HG03439 (cell line): Measurements from ENCODE around the gene POLR2A.
A peak's percentile ranks its signal among the peaks of the same experiment; 100 is the strongest.
"Not testable (repeated sequence)": the region's sequence is repeated elsewhere in the genome, so short reads cannot be mapped to it uniquely, and the experiment has no call there.

ENCODE experiments used
- ATAC-seq: cut with Tn5 transposase; IDR thresholded peaks from one replicate; pipeline ENCODE4 v1.9.1; 2021; ENCODE audit warnings: mild to moderate bottlenecking, moderate library complexity; ENCODE audit not compliant: unreplicated experiment

Gene POLR2A

GRCh38 chr17:7478276-7479212 is 5.6 kb upstream of the POLR2A start:
- ATAC-seq: no peak

GRCh38 chr17:7479213-7480088 is 4.7 kb upstream of the POLR2A start, which contains the start of gene ZBTB4:
Gene ZBTB4, minus strand, starts transcription at chr17:7479631. Its CDS starts 12,830 bp downstream, at chr17:7466801.
- ATAC-seq: no peak

- no peak for ATAC-seq
Observed at GRCh38 chr17:7480089-7480384, 4.1 kb upstream of the POLR2A start.

- ATAC-seq: not testable (repeated sequence)
Observed at GRCh38 chr17:7481275-7481674, 2.9 kb upstream of the POLR2A start, which contains the start of gene SLC35G6. Gene SLC35G6, plus strand, starts transcription at chr17:7481446. Its CDS starts 71 bp downstream, at chr17:7481517.

- ATAC-seq: not testable (repeated sequence)
Observed at GRCh38 chr17:7481842-7482741, 2.1 kb upstream of the POLR2A start.

- ATAC-seq: not testable (repeated sequence)
Observed at GRCh38 chr17:7482742-7483088, 1.5 kb upstream of the POLR2A start.

- ATAC-seq: peak; percentile 42
Observed at GRCh38 chr17:7483255-7484066, 705 bp upstream of the POLR2A start.

- no peak for ATAC-seq
Observed at GRCh38 chr17:7484919-7485377, 782 bp downstream of the POLR2A start.

GRCh38 chr17:7486181-7486580 is 2.0 kb downstream of the POLR2A start:
- no peak for ATAC-seq

- ATAC-seq: no peak
Observed at GRCh38 chr17:7490144-7490543, 6.0 kb downstream of the POLR2A start.

- ATAC-seq: no peak
Observed at GRCh38 chr17:7491583-7491982, 7.4 kb downstream of the POLR2A start.

- ATAC-seq: no peak
Observed at GRCh38 chr17:7493941-7494340, 9.8 kb downstream of the POLR2A start.

GRCh38 chr17:7495906-7496434 is 11.8 kb downstream of the POLR2A start:
- ATAC-seq: no peak

GRCh38 chr17:7496470-7497183 is 12.5 kb downstream of the POLR2A start:
- ATAC-seq: no peak

GRCh38 chr17:7497228-7497627 is 13.1 kb downstream of the POLR2A start:
- ATAC-seq: no peak

- no peak for ATAC-seq
Observed at GRCh38 chr17:7497636-7498035, 13.5 kb downstream of the POLR2A start.

GRCh38 chr17:7499161-7499560 is 15.0 kb downstream of the POLR2A start:
- no peak for ATAC-seq

GRCh38 chr17:7501729-7502128 is 17.6 kb downstream of the POLR2A start:
- no peak for ATAC-seq
